CD4-positive, alpha-beta T cell treated with Interleukin-4 for 4 hours (primary cell): ENCODE measurements around the gene PPFIA2.

Source experiments
- DNase-seq: peaks from one replicate; pipeline ENCODE4 v3.0.0-alpha.2; 2020

PPFIA2 gene

DNA sequence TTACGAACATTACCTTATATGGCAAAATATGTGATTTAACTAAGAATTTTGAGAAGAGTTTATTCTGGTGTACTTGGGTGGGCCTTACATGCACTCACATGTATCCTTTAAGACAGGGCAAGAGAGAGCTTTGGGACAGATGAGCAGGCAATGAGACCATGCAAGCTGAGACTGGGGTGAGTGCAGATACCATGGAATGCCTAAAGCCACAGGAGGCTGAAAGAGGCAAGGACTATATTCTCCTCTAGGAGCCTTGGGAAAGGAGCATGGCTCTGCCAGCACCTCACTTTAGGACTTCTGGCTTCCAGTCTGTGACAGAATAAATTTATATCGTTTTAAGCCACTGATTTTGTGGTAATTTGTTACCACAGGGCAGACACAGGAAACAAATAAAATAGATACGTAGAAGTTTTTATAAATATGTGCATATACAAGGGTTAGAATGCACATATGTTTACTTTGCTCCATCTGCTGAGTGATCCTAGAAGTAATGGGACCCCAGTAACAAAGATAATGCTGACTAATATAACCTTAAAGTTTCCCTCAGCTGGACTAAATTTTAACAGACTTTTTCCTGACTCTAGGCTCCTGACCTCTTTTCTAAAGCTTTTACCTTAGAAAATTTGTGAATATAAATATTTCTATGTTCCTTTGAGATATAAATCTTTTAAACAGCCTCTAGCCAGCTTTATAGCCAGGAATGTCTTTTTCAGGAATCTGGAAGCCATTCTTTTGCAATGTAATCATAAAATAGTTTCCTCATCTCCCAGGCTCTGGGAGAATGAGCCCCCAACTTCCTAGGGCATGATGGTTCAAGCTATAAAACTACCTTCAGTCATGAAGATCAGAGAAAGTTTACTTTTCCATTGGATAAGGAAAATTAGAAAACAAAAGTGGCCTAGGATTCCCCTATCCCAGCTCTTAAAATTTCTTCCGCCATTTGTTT, 216.8 kb downstream of the PPFIA2 start:
- no peak for DNase-seq

DNA sequence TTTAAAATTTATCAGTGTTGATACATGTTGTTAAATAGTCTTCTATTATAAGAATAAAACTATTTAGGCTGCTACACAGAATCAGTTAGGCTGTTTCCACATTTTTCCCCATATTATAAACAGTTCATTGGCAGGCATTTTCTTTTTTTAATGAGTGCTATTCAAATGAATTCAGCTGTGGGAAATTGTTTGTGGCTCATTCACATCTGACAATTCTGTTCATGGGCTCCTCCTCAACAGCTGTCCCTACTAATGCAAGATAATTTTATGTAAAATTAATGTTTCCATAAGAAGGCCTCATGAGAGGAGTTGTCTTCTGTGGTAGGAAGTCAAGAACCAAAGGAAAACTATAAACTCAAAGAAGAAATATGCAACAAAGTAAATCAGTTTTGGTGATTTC, 218.0 kb downstream of the PPFIA2 start:
- DNase-seq: no peak

DNA sequence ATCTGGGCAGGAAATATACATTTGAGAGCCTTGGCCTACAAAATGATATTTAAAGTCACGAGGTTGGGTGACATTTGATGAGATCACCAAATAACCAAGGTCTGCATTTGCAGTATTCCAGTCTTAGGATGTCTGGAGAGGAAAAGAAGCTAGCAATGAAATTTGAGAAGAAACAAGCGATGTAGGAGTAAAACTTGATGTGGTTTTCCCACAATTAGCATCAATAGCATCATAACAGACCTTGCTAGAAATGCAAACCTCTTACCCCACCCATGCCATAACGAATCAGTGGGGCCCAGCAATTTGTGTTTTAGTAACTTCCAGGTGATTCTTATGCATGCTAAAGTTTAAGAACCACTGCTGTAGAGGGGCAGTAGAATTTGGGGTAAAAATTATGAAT, 219.9 kb downstream of the PPFIA2 start:
- no peak for DNase-seq

DNA sequence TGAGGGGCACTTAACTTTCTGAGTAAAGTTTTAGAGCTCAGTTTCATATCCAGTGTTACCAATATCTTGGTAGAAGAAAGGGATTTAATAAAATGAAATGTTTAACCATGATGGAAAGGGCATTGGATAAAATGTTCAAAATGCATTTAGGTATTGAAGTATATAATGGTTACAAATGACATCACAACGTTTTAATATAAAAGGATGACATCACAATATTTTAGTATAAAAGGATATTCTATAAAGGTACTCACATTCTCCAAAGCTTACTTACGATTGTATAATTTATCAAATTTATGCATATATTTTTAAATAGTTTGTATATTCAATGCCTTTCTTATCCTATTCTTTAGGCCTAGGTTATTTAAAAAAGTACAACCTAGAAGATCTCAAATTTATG, 226.1 kb downstream of the PPFIA2 start:
- DNase-seq: no peak

DNA sequence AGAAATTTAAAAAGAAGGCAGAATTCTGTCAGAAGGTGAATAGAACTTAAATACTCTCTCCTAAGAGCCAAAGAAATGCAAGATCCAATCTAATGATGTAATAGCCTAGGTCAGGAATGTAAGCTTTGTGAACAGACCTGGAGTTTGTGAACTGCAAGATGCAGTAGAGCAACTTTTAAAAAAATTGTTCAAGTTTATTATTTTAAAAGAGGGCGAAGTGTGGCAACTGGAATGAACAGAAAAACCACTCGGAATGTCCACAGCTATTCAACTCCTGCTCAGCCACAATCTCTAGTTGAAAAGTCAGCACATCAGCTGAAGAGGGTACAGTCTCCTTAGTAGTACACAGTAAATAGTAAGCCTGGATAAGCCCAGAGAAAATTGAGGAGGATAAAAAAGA, 228.8 kb downstream of the PPFIA2 start:
- no peak for DNase-seq

DNA sequence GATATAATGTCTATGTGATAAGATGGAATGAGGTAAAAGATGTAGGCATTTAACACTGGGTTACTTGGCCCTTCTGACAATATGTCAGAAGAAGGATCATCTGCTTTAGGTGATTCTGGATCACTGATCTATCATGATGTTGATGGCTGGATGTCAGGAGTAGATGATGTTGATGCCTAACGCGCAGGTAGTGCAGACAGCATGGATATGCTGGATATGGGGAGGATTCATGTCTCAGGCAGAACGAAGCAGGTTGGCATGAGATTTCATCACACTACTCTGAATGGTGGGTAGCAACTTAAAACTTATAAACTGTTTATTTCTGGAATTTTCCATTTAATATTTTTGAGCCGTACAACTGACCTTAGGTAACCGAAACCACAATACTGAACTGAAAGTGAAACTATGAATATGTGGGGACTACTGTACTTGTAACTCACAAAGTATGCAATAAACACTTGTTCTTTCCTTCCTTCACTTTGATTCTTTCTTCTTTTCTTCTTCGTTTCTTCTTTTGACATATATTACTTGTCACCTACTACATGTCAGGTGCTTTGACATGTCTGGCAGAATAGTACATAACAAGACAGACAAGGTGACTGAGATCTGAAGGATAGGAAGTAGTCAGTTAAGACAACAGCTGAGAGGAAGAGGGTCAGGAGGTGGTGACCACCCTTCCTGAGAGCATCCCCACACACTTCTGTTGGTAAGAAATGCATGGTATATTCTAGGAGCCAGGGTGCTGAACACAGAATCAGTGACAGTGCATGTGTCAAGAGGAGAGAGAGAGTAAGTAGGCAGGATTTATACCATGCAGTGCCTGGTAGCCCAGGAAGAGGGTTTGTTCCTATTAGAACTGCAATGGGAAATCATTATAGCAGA, 238.8 kb downstream of the PPFIA2 start:
- DNase-seq: no peak

DNA sequence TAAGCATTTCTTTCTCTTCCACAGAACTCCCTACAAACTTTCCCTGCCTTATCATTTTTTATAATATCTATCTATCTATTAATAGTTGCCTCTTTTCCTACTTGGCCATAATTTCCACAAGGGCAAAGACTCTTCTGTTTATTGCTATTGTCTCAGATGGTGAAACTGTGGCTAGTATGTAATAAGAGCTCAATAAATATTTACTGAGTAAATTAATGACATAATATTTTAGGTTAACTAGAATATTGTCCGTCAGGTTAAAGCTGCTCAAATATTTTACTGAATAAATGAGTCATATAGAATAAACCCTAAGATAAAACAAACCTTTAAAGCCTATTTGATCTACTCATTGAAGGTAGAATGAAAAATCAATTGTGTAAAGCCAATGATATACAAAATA, 240.5 kb downstream of the PPFIA2 start:
- DNase-seq: no peak

DNA sequence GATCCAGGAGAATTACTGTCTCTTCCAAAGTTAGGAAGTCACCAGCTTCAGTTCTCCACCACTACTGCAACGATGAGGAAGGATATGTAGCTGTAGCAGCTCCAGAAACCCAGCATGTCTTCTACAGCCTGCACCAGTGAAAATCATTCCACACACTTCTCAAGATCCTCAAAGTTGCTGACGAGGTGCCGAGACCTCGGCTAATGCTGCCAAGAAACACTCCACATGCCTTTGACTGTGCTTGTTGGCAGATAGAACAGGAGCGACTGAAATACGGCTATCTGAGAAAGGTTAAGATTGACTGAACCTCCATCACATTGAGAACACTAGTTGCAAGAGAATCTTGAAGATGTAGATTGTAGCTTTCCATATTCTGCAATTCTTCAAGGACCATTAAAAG, 241.9 kb downstream of the PPFIA2 start:
- DNase-seq: no peak

DNA sequence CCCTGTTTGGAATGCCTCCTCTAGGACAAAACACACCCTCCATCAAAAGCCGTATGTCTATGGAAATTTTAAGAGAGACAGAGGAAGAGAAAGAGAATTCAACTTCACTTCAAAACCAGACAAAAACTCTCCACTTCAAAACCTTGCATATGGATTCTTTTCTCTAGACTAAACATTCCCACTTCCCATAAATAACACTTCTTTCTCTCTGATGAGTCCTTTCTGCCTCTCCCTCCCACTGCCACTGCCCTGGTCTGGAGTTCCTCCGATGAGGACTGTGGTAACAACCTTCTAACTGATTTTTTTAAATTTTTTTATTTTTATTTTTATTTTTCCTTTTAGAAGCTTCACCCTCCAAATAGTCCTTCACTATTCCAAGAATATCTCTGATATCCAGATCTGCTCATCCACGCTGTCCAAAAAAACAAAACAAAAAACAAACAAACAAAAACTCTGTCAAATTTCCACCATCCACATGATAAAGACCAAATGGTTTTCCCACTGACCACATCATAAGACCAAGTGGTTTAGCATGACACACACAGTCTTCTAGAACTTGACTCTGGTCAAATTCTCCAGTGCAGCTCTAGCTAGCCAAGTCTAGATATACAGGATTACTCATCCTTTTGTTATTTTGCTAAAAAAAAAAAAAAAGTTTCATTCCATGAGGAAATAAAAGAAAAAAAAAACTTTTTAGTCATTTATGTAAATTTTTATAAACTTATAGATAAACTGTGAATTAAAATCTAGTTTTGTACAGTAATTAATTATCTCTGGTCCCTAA, 256.0 kb downstream of the PPFIA2 start:
- no peak for DNase-seq

DNA sequence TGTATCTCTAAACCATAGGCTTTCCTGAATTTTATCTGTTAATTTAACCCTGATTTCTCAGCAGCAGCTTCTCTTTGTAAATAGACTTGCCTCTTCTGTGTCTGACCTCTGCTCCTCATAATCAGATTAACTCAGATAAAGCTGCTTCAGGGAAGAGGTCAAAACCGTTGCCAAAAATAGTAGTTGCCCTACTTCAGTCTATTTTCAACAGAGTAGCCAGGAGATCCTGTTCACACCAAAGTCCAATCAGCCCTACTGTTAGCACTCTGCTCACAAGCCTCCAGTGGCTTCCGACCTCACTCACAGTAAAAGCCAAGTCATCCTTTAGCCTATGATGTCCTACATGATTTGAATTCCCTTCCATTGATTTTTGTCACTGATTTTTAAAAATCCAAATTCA, 258.4 kb downstream of the PPFIA2 start:
- no peak for DNase-seq

DNA sequence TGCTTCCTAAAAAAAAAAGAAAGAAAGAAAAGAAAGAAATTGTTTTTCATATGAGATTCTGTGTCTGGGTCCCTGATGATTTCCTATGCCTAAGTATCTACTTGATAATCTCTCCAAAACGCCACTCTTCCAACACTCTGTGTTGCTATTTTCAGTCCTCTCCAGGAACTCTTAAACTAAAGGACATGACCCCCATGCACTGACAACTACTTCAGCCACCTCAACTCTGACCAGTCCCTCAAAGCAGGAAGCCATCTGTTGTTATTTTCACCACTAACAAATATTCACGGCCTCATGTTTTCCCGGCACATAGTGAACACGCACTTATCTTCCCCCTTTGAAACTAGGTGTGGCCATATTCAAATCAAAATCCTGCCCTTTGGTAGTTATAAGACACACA, 259.3 kb downstream of the PPFIA2 start:
- no peak for DNase-seq

DNA sequence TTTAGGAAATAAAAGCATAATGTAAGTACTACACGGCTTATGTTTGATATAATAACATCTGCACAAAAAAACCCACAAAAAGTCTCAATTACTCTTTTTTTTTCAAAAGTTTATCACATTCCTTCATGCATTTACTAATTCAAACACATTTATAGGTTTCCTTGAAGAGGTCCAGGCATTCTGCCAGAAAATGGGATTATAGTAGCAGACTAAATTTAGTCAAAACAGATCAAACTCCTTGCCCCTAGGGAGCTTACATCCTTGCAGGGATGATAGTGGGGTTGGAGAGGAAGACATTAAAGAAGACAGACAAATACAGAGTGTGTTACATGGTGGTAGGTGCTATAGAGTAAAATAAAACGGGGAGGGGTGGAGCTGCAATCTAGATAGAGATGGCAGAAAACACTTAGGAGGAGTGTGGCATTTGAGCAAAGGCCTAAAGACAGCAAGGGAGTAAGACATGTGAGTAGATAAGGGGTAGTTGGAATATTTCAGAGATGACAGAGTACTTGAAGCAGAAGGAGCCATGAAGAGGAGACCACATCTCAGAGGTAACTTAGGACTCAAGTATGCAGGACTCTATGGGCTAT, 266.9 kb downstream of the PPFIA2 start:
- DNase-seq: no peak

DNA sequence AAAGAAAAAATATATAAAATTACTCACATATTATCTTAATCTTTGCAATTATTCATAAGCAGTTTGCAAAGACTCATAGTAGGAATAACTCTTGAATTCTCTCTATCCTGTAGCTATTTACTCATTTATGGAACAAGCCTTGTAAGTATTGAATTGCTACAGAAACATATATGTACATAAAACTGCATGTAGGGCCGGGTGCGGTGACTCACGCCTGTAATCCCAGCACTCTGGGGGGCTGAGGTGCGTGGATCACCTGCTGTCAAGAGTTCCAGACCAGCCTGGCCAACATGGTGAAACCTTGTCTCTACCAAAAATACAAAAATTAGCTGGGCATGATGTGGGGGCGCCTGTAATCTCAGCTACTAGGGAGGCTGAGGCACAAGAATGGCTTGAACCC, 286.2 kb downstream of the PPFIA2 start:
- no peak for DNase-seq

DNA sequence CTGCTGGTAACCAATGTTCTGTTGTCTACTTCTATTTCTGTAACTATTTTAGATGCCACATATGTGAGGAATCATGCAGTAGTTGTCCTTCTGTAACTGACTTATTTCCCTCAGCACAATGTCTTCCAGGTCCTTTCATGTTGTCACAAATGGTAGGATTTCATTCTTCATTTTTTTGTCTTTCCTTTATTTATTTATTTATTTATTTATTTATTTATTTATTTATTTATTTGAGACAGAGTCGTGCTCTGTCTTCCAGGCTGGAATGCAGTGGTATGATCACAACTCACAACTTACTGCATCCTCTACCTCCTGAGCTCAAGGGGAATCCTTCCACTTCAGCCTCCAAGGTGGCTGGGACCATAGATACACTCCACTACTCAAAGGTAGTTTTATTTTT, 288.2 kb downstream of the PPFIA2 start:
- no peak for DNase-seq

DNA sequence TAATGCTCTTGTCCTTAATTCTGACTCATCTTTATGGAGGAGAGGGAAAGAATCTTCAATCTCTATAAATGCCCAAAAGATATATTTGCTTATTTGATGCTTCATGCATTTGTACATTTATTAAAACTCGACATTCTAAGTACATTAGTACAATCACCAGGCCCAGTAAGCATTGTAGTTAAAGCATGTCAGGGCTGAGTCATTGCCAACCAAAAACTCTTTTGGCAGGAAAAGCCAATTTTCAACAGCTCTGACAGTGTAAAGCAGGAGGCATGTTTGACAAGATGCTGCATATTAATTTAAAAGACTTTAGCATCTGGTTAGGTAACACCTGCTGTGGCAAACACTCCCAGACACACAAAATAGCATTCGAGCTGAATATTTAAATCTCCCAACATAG, 290.9 kb downstream of the PPFIA2 start:
- no peak for DNase-seq

DNA sequence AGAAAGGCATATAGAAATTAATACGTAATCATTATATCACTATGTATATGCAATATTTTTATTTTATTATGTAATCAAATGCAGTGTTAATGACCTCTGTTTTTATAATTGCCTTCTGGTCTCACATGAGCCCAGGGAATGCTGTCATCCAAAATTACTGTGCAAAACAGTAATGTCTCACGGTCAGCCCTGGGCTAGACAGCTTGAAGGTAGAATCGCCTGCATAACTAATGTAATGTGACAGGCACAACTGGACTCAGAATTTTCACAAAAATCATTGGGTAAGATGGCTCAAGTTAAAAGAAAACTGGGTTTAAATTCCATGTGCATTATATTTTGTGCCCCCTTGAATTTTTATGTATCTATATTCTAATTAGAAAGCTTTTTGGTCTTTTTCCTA, 293.3 kb downstream of the PPFIA2 start:
- no peak for DNase-seq

DNA sequence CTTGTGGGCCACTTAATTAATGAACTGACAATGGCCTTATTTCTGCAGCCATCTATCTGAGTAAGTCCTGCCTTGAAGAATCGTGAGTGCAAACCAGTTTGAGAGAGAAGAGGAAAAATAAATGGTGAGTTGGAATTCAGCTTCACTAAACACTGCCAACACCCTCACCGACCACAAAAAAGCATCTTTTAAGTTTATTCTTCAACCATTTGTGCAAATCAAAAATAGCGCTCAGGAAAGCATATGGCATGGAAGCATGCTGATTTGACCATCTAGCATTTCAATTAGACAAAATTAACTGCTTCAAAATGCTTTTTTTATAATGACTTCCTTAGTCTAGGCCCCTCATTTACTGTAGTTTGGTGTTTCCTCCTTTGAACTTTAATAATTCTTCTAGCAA, 294.0 kb downstream of the PPFIA2 start:
- DNase-seq: no peak

DNA sequence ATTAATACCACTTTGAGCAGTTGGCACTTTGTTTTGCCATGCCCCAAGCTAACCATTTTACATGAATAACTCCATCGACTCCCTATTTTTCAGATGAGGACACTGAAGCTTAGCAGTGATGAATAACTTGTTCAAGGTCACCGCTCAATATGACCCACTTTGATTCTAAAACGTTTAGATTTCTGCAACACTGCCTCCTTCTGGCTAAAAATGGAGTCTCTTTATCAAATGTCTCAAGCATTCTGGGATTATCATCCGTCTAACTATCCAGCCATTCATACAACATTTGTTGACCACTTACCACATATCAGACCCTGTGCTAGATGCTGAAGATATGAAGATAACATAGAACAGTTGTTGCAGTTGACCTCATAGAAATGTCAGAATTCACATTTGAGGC, 298.0 kb downstream of the PPFIA2 start:
- DNase-seq: no peak

DNA sequence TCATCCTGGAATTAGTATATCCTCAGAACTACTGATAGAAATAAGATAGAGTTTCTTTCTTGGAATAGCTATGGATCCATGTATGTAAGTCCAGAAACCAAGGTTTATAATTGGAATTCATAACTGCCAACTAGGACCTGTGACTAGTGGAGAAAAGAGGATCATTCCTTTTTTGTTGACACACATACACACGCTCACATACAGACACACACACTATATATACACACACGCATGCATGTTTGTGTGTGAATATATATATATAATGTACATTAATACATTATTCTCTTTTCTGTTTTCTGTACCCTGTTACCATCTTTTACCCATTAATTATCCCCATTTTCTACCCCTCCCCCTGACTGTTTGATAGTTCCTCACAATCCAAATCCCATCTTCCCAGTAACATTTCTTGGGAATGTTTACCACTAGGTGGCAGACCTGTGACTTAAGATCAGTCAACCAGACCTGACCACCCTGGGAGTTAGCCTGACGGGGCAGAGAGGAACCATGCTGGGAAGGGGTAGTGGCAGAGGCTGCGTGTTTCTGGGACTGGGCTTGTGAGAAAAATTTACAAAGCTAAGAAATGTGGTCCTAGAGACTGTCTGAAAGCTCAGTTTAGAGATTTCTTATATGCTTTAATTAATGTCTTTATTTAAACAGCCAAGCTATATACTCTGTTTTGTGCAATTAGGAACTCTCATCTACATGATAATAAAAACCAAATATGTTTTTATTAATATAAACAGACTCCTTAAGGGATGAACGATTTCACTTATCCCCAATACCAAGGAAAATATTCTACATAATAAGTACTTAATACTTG, 308.0 kb downstream of the PPFIA2 start:
- DNase-seq: no peak

DNA sequence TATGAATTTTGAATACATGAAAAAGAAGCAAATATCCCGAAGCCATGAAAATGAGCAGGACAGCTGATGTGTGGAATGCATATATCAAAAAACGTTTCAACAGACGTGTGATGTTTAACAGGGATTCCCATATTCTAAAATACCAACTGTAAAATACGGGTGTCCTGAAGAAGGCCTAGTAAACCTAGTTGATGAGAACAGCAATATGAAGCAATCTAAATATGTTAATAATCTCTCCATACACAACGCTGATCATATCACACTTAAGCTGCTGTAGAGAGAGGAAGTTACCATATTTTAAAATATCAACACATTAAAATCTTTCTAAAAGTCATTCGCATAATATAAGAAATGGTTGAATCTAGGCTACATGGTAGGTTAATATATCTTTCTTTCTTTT, 317.5 kb downstream of the PPFIA2 start:
- DNase-seq: no peak

DNA sequence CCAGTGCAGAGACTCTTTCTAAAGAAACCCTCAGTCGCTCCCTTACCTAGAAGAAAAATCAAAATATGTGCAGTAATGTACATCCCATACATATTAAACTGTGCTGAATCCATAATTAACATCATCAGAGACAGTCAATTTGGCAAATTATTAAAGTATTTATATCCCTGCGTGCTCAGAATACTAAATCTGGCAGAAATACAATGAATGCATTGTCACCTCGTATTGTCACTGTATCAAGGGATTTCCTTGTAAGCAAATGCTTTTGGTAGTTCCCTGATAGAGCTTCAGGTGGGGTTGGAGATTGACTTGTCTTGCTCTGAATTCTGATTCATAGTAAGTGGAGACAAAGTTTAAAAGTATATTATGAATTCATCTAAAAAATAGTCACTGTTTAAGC, 319.1 kb downstream of the PPFIA2 start:
- no peak for DNase-seq

DNA sequence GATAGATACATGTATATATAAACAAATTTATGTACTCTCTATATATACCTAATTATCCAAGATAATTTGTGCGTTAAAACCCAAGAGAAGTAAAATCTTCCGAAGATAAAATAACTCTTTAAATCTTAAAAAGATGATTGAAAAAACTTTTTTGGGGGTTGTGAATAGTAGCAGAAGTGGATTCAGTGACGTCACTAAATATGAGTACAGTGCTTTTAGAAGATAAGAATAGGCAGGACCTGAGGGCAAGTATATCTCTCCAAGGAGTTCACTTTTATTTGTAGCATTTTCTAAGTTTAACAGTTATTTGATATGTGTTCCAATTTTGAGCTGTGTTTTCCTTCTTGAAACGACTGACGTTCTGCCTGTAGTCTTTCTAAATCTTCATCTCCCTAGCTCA, 319.8 kb downstream of the PPFIA2 start:
- no peak for DNase-seq
